Liver (tissue), 9 donors: ENCODE data around the gene PLD2. TPM values are rescaled to one million over a fixed set of nuclear protein-coding genes. Genes with fewer than 3 reads are reported as not detected.

ENCODE experiments used
- DNase-seq: peaks from one replicate; pipeline ENCODE4 v3.0.0-alpha.2; 2017; ENCODE audit warnings: low spot score
- H3K27ac ChIP-seq, 2 donors: one replicate each; pipeline ENCODE4 v1.7.0; 2013; ENCODE audit warnings: inconsistent platforms in 2 of 2, low read length in 2 of 2, control low read depth in 1 of 2, low read depth in 1 of 2, mild to moderate bottlenecking in 1 of 2
- H3K27me3 ChIP-seq, 4 donors: one replicate each; pipeline versions ENCODE4 v1.6.1 to v1.7.0; 2013; ENCODE audit warnings: low read length in 3 of 4, inconsistent platforms in 1 of 4, mild to moderate bottlenecking in 1 of 4, moderate library complexity in 1 of 4; ENCODE audit not compliant: control insufficient read depth in 4 of 4, insufficient read depth in 4 of 4
- H3K36me3 ChIP-seq, 4 donors: one replicate each; pipeline versions ENCODE4 v1.6.1 to v1.7.0; 2013; ENCODE audit warnings: low read length in 3 of 4, mild to moderate bottlenecking in 3 of 4, low read depth in 1 of 4, moderate library complexity in 1 of 4; ENCODE audit not compliant: control insufficient read depth in 4 of 4, insufficient read depth in 3 of 4
- H3K4me1 ChIP-seq, 4 donors: one replicate each; pipeline versions ENCODE4 v1.6.1 to v1.7.0; 2013; ENCODE audit warnings: low read length in 3 of 4, mild to moderate bottlenecking in 3 of 4, moderate library complexity in 1 of 4; ENCODE audit not compliant: control insufficient read depth in 4 of 4, insufficient read depth in 4 of 4
- H3K4me3 ChIP-seq, 3 donors: one replicate each; pipeline versions ENCODE4 v1.6.1 to v1.7.0; 2013; ENCODE audit warnings: low read length in 3 of 3, control low read depth in 1 of 3, low read depth in 1 of 3, mild to moderate bottlenecking in 1 of 3
- H3K9ac ChIP-seq, 2 donors: one replicate each; pipeline ENCODE4 v1.7.0; 2013; ENCODE audit warnings: low read length in 2 of 2, mild to moderate bottlenecking in 2 of 2, moderate library complexity in 2 of 2, control low read depth in 1 of 2, low read depth in 1 of 2
- H3K9me3 ChIP-seq, 4 donors: one replicate each; pipeline versions ENCODE4 v1.6.1 to v1.7.0; 2013; ENCODE audit warnings: low read length in 3 of 4; ENCODE audit not compliant: control insufficient read depth in 4 of 4
- ATF3 ChIP-seq: IDR thresholded peaks from 2 replicates; pipeline ENCODE4 v1.6.1; 2016; ENCODE audit warnings: antibody characterized with exemption
- CTCF ChIP-seq: fragments of 150-350 bp; IDR thresholded peaks from 2 replicates; pipeline ENCODE4 v1.5.1; 2017; ENCODE audit warnings: improper control_type of control experiment, low read depth, low read length; ENCODE audit not compliant: missing input control
- EGR1 ChIP-seq, 2 donors: IDR thresholded peaks; 2 replicates each; pipeline ENCODE4 v1.6.1; 2016 to 2018; ENCODE audit warnings: antibody characterized with exemption in 2 of 2, low read depth in 2 of 2
- FOXA1 ChIP-seq: IDR thresholded peaks from 2 replicates; pipeline ENCODE4 v1.6.1; 2016; ENCODE audit warnings: antibody characterized with exemption
- FOXA2 ChIP-seq: IDR thresholded peaks from 2 replicates; pipeline ENCODE4 v1.6.1; 2016; ENCODE audit warnings: antibody characterized with exemption
- GABPA ChIP-seq, 2 donors: IDR thresholded peaks in 1 of 2; conservative IDR thresholded peaks in 1 of 2; 2 replicates each; pipeline ENCODE4 v1.6.1; 2016; ENCODE audit warnings: antibody characterized with exemption in 2 of 2, mild to moderate bottlenecking in 1 of 2, moderate library complexity in 1 of 2
- HNF4A ChIP-seq, 2 donors: conservative IDR thresholded peaks; 2 replicates each; pipeline ENCODE4 v1.6.1; 2016; ENCODE audit warnings: antibody characterized with exemption in 2 of 2, mild to moderate bottlenecking in 2 of 2
- HNF4G ChIP-seq: IDR thresholded peaks from 2 replicates; pipeline ENCODE4 v1.6.1; 2016; ENCODE audit warnings: antibody characterized with exemption
- JUND ChIP-seq, 2 donors: IDR thresholded peaks; 2 replicates each; pipeline ENCODE4 v1.6.1; 2016; ENCODE audit warnings: antibody characterized with exemption in 2 of 2
- MAX ChIP-seq: IDR thresholded peaks from 2 replicates; pipeline ENCODE4 v1.6.1; 2016; ENCODE audit warnings: antibody characterized with exemption
- NR2F2 ChIP-seq: IDR thresholded peaks from 2 replicates; pipeline ENCODE4 v1.6.1; 2016; ENCODE audit warnings: antibody characterized with exemption
- RAD21 ChIP-seq, 2 donors: IDR thresholded peaks; 2 replicates each; pipeline ENCODE4 v1.6.1; 2016; ENCODE audit warnings: antibody characterized with exemption in 2 of 2, mild to moderate bottlenecking in 2 of 2
- REST ChIP-seq: IDR thresholded peaks from 2 replicates; pipeline ENCODE4 v1.6.1; 2016; ENCODE audit warnings: antibody characterized with exemption, mild to moderate bottlenecking
- RXRA ChIP-seq, 2 donors: IDR thresholded peaks; 2 replicates each; pipeline ENCODE4 v1.6.1; 2017 to 2018; ENCODE audit warnings: antibody characterized with exemption in 2 of 2, mild to moderate bottlenecking in 1 of 2
- SP1 ChIP-seq: IDR thresholded peaks from 2 replicates; pipeline ENCODE4 v1.6.1; 2018; ENCODE audit warnings: antibody characterized with exemption, mild to moderate bottlenecking
- TAF1 ChIP-seq: conservative IDR thresholded peaks from 2 replicates; pipeline ENCODE4 v1.6.1; 2016; ENCODE audit warnings: antibody characterized with exemption, mild to moderate bottlenecking
- YY1 ChIP-seq: IDR thresholded peaks from 2 replicates; pipeline ENCODE4 v1.6.1; 2016; ENCODE audit warnings: antibody characterized with exemption, mild to moderate bottlenecking
- ZBTB33 ChIP-seq: IDR thresholded peaks from 2 replicates; pipeline ENCODE4 v1.6.1; 2016; ENCODE audit warnings: antibody characterized with exemption
- WGBS: extraction: QIAGEN DNeasy Blood & Tissue Kit; methylation state at CpG from one replicate; pipeline ENCODE4 v1.1.7; 2013; 5-methylcytosine and 5-hydroxymethylcytosine counted together
- polyA plus RNA-seq, 2 donors: library from polyadenylated mRNA; stranded (reverse) in 1 of 2; unstranded in 1 of 2; fragments of 200-250 nt in 1 of 2; fragments of >200 nt in 1 of 2; fragmentation: Nextera tagmentation in 1 of 2; extraction: Ambion mirVana in 1 of 2; gene quantifications; one replicate each; pipeline versions ENCODE4 v1.2.1 to v1.2.3, GENCODE V29; 2013 to 2015
- total RNA-seq, 2 donors: library from RNA; depleted of rRNA; stranded (reverse); fragments of >200 nt; gene quantifications; one replicate each; pipeline ENCODE4 v1.2.3, GENCODE V29; 2014
- donor health status: healthy.
- donor health status: healthy.
- donor health status: healthy.
- donor health status: healthy.
- donor health status: healthy.

PLD2 gene
- total and polyA plus RNA-seq, 4 donors: 3.5 to 15.8 (median 5.8) TPM

GRCh38 chr17:4808378-4808767 is 1.4 kb downstream of the PLD2 start:
- Histone ChIP-seq H3K27ac (peak overlapping the region; percentile 35 to 59), H3K4me1 (peaks cover 10 to 24% (median 17%) of the 10 kb centered on the region in 4 donors), H3K4me3 (peak overlapping the region in 1 of 3 donors; percentile 87), H3K27me3 (no peaks in the 10 kb centered on the region), H3K9ac (no peak overlapping the region), H3K9me3 (no peaks in the 10 kb centered on the region), H3K36me3 (peaks cover 0 to 5% (median 1%) of the 10 kb centered on the region in 4 donors)
- TF ChIP-seq HNF4G (peak; percentile 24), JUND (IDR thresholded peaks at IDR 0.05) (peak in 1 of 2 donors; percentile 35), GABPA (IDR thresholded peaks at IDR 0.05 in 1 of 2, conservative IDR thresholded peaks at IDR 0.05 in 1 of 2) (peak in 1 of 2 donors; percentile 39), EGR1 (IDR thresholded peaks at IDR 0.05; ENCODE audit: low read depth in 2 of 2) (no peak), YY1 (no peak), CTCF (no peak), TAF1 (no peak), FOXA2 (peak; percentile 16), REST (peak; percentile 63), RXRA (IDR thresholded peaks at IDR 0.05) (peak; percentile 96 to 98), FOXA1 (no peak), NR2F2 (peak; percentile 78), ATF3 (no peak), ZBTB33 (no peak), MAX (no peak), SP1 (peak; percentile 87), RAD21 (IDR thresholded peaks at IDR 0.05) (peak; percentile 63 to 74), HNF4A (conservative IDR thresholded peaks at IDR 0.05) (peak; percentile 82)
- 23% methylated on average over 6 of the region's 6 CpGs for WGBS
- no peak for DNase-seq
